ENCODE results near the gene UNC45B.
"Not testable (repeated sequence)": the region's sequence is repeated elsewhere in the genome, so short reads cannot be mapped to it uniquely, and the experiment has no call there.

Gene UNC45B

GRCh38 chr17:35147375-35147905 is at the start of gene UNC45B:
Gene UNC45B (plus strand): TSS chr17:35147817. CDS start chr17:35148264, 447 bp downstream.
- DNase-seq (ENCODE audit: low spot score): no peak

- no peak for DNase-seq (ENCODE audit: low spot score)
Measured at GRCh38 chr17:35099908-35100307, 47.7 kb upstream of the UNC45B start.

GRCh38 chr17:35101036-35101435 is 46.6 kb upstream of the UNC45B start:
- no peak for DNase-seq (ENCODE audit: low spot score)

- no peak for DNase-seq (ENCODE audit: low spot score)
Measured at GRCh38 chr17:35101725-35102124, 45.9 kb upstream of the UNC45B start.

- no peak for DNase-seq (ENCODE audit: low spot score)
Measured at GRCh38 chr17:35103271-35103670, 44.3 kb upstream of the UNC45B start.

- no peak for DNase-seq (ENCODE audit: low spot score)
Measured at GRCh38 chr17:35104844-35105450, 42.7 kb upstream of the UNC45B start.

- not testable (repeated sequence) for DNase-seq (ENCODE audit: low spot score)
Measured at GRCh38 chr17:35110791-35111190, 36.8 kb upstream of the UNC45B start.

GRCh38 chr17:35116845-35117244 is 30.8 kb upstream of the UNC45B start:
- DNase-seq (ENCODE audit: low spot score): no peak

- no peak for DNase-seq (ENCODE audit: low spot score)
Measured at GRCh38 chr17:35117984-35118383, 29.6 kb upstream of the UNC45B start.

GRCh38 chr17:35119370-35120165 is 28.0 kb upstream of the UNC45B start, which contains the start of gene RAD51D:
Gene RAD51D (minus strand): TSS chr17:35119860. CDS start chr17:35119613, 247 bp downstream.
- DNase-seq (ENCODE audit: low spot score): peak; percentile 81

GRCh38 chr17:35121315-35121714 is 26.3 kb upstream of the UNC45B start, which contains the start of gene FNDC8:
Gene FNDC8 (plus strand): TSS chr17:35121615. CDS start chr17:35121694, 79 bp downstream.
- DNase-seq (ENCODE audit: low spot score): no peak

- no peak for DNase-seq (ENCODE audit: low spot score)
Measured at GRCh38 chr17:35127751-35128514, 19.7 kb upstream of the UNC45B start.

- no peak for DNase-seq (ENCODE audit: low spot score)
Measured at GRCh38 chr17:35129154-35129972, 18.3 kb upstream of the UNC45B start.

GRCh38 chr17:35129973-35130351 is 17.7 kb upstream of the UNC45B start:
- no peak for DNase-seq (ENCODE audit: low spot score)

- DNase-seq (ENCODE audit: low spot score): no peak
Measured at GRCh38 chr17:35130392-35130791, 17.2 kb upstream of the UNC45B start.

- DNase-seq (ENCODE audit: low spot score): no peak
Measured at GRCh38 chr17:35132099-35132498, 15.5 kb upstream of the UNC45B start.

GRCh38 chr17:35132816-35133550 is 14.6 kb upstream of the UNC45B start:
- DNase-seq (ENCODE audit: low spot score): no peak

GRCh38 chr17:35135322-35135721 is 12.3 kb upstream of the UNC45B start:
- DNase-seq (ENCODE audit: low spot score): no peak

- DNase-seq (ENCODE audit: low spot score): no peak
Measured at GRCh38 chr17:35138218-35138617, 9.4 kb upstream of the UNC45B start.

- DNase-seq (ENCODE audit: low spot score): peak; percentile 84
Measured at GRCh38 chr17:35141681-35142466, 5.7 kb upstream of the UNC45B start, which contains the start of gene NLE1. Gene NLE1 (minus strand): TSS chr17:35142303. CDS start chr17:35142275, 28 bp downstream.

Measured in LoVo (cell line).